Heart left ventricle (tissue), 13 donors: ENCODE measurements around the gene CUL5.

ENCODE experiments used
- CTCF ChIP-seq, 12 donors: fragments of 200-600 bp; sonication (generic) in 4 of 12; IDR thresholded peaks; one replicate each; pipeline versions ENCODE4 v1.5.0 to v1.8.0; 2018 to 2022; ENCODE audit warnings: antibody characterized with exemption in 12 of 12, mild to moderate bottlenecking in 5 of 12
- POLR2A ChIP-seq, 2 donors: fragments of 450-650 bp; IDR thresholded peaks; one replicate each; pipeline ENCODE4 v1.6.1; 2017; ENCODE audit warnings: antibody characterized with exemption in 2 of 2, mild to moderate bottlenecking in 2 of 2, moderate library complexity in 2 of 2
- donor health status: ischemic (EF 13 %, LVEDD 7.1; RV severe dilation, severe dysfunction).
- donor health status: DM: no; HTN: yes; CAD: no.
- donor health status: DM: no; HTN: no; CAD: no.
- donor health status: ischemic (EF 25% LVEDD 6.9; RV normal size, moderate dysfunction).
- donor health status: ischemic (EF 25% LVEDD 5.7; RV mildly dilated, moderate dysfunction).
- donor health status: ischemic (EF 35%, LVEDD 5.7; RV mildly dilated, moderate dysfunction).
- donor health status: nonischemic (EF 11% LVEDD 7.7; RV severe dilation, severe dysfunction).
- donor health status: DM: yes; HTN: yes; CAD: no.
- donor health status: PGD.
- donor health status: ischemic (EF 29% LVEDD 5.4; RV normal size, mild dysfunction).
- donor health status: nonischemic (EF 23%, LVEDD 6.1; RV moderate dilation, normal function).

GRCh38 chr11:107970049-107970448, 38.6 kb upstream of the CUL5 start:
- TF ChIP-seq CTCF (IDR thresholded peaks at IDR 0.05), result no peak
- TF ChIP-seq POLR2A (IDR thresholded peaks at IDR 0.05), result no peak
